ENCODE measurements around the gene FLNB. TPM values are rescaled to one million over a fixed set of nuclear protein-coding genes. Genes with fewer than 3 reads are reported as not detected.

The FLNB gene
- total and polyA plus RNA-seq, 2 of the 13 experiments (the other 11 are each of a cell fraction or from before 2014, with no cell fraction given), result 106 to 130 TPM

DNA sequence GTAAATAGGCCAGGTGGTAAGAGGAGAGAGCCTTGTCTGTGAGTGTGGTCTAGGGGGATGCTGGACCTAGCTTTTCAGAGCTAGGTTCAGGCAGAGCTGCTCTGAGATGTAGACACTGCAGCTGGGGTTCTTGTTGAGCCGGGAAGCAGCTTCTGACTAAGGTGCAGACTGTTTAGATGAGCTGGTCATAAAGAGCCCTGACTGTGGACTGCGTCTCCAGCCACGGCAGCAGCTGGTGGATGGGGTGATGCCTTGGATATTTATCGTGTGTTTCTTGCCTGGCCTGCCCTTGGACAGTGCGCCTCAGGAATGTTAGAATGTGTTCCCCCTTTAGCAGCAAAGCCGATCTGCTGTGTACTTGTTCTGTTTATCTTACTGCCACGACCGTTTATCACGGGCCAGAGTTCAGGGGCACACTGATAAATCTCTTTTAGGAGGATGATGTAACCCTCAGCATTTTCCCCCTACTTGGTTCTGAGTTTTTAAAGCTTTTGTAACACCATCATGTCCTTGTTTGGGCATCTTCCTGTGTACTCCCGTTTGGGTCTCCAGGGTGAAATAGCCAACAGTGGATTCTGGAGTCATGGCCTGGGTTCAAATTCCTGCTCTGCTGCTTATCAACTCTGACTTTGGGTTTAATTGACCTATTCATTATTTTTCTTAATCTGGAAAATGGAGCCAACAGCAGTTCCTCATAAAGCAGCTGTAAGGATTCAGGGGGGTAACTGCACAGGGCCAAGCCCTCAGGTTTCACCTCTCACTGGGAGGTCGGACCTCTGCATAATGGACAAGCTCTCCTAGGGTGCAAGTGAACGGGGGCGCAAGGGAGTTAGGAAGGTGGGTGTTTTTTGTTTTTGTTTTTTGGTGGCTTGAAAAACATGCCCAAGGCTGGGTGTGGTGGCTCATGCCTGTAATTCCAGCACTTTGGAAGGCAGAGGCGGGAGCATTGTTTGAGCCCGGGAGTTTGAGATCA is 51.4 kb downstream of the FLNB start (continued):
- no peak for TF ChIP-seq ZNF619 (CRISPR knock-in tag; IDR thresholded peaks at IDR 0.05)
- peak; percentile 87 for TF ChIP-seq RBM22 (optimal IDR thresholded peaks at IDR 0.05; ENCODE audit: low read length)
- TF ChIP-seq, protein P1, sequence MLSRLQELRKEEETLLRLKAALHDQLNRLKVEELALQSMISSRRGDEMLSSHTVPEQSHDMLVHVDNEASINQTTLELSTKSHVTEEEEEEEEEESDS (CRISPR knock-in tag; IDR thresholded peaks at IDR 0.05; ENCODE audit: borderline replicate concordance), result peak; percentile 3; the same call in 1 of the 2 replicates
- peak; percentile 49 for TF ChIP-seq STAG1 (CRISPR knock-in tag; IDR thresholded peaks at IDR 0.05)
- TF ChIP-seq, protein P2, sequence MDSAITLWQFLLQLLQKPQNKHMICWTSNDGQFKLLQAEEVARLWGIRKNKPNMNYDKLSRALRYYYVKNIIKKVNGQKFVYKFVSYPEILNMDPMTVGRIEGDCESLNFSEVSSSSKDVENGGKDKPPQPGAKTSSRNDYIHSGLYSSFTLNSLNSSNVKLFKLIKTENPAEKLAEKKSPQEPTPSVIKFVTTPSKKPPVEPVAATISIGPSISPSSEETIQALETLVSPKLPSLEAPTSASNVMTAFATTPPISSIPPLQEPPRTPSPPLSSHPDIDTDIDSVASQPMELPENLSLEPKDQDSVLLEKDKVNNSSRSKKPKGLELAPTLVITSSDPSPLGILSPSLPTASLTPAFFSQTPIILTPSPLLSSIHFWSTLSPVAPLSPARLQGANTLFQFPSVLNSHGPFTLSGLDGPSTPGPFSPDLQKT (CRISPR knock-in tag; IDR thresholded peaks at IDR 0.05; ENCODE audit: borderline replicate concordance), result peak; percentile 92; the same call in 1 of the 2 replicates
- TF ChIP-seq, protein P3, sequence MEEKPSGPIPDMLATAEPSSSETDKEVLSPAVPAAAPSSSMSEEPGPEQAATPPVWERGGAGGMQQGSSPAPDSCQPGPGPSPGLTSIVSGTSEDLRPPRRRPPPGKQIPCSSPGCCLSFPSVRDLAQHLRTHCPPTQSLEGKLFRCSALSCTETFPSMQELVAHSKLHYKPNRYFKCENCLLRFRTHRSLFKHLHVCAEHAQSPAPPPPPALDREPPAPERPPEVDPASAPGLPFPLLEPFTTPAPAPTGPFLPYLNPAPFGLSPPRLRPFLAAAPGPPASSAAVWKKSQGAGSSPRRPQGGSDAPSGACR (CRISPR knock-in tag; IDR thresholded peaks at IDR 0.05), result peak; percentile 72; the same call in 1 of the 2 replicates
- no peak for TF ChIP-seq ZNF570 (CRISPR knock-in tag; IDR thresholded peaks at IDR 0.05; ENCODE audit: borderline replicate concordance)
- TF ChIP-seq TFE3 (CRISPR knock-in tag; IDR thresholded peaks at IDR 0.05), result peak; percentile 81
- peak; percentile 96 for TF ChIP-seq HNF4G (IDR thresholded peaks at IDR 0.05; ENCODE audit: borderline replicate concordance, low read depth, low read length)
- TF ChIP-seq HNF4G (CRISPR knock-in tag; IDR thresholded peaks at IDR 0.05; ENCODE audit: borderline replicate concordance, low read depth), result peak; percentile 96
- peak; percentile 97 for TF ChIP-seq ZGPAT (CRISPR knock-in tag; IDR thresholded peaks at IDR 0.05)
- TF ChIP-seq LBX2 (CRISPR knock-in tag; IDR thresholded peaks at IDR 0.05; ENCODE audit: borderline replicate concordance), result no peak
- TF ChIP-seq SSRP1 (CRISPR knock-in tag; IDR thresholded peaks at IDR 0.05), result no peak
- TF ChIP-seq ZNF720 (CRISPR knock-in tag; IDR thresholded peaks at IDR 0.05), result no peak
- TF ChIP-seq ZNF768 (CRISPR knock-in tag; IDR thresholded peaks at IDR 0.05), result no peak
- no peak for TF ChIP-seq NONO (IDR thresholded peaks at IDR 0.05)
- TF ChIP-seq NONO (CRISPR knock-in tag; conservative IDR thresholded peaks at IDR 0.05), result peak; percentile 85
- peak; percentile 73; the same call in 1 of the 2 replicates for TF ChIP-seq DMAP1 (CRISPR knock-in tag; IDR thresholded peaks at IDR 0.05)
- TF ChIP-seq ZBTB21 (CRISPR knock-in tag; IDR thresholded peaks at IDR 0.05), result peak; percentile 71
- TF ChIP-seq CBX1 (IDR thresholded peaks at IDR 0.05; ENCODE audit: low read depth), result peak; percentile 48
- TF ChIP-seq, protein P4, sequence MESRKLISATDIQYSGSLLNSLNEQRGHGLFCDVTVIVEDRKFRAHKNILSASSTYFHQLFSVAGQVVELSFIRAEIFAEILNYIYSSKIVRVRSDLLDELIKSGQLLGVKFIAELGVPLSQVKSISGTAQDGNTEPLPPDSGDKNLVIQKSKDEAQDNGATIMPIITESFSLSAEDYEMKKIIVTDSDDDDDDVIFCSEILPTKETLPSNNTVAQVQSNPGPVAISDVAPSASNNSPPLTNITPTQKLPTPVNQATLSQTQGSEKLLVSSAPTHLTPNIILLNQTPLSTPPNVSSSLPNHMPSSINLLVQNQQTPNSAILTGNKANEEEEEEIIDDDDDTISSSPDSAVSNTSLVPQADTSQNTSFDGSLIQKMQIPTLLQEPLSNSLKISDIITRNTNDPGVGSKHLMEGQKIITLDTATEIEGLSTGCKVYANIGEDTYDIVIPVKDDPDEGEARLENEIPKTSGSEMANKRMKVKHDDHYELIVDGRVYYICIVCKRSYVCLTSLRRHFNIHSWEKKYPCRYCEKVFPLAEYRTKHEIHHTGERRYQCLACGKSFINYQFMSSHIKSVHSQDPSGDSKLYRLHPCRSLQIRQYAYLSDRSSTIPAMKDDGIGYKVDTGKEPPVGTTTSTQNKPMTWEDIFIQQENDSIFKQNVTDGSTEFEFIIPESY (CRISPR knock-in tag; IDR thresholded peaks at IDR 0.05), result peak; percentile 93
- peak; percentile 90; the same call in 1 of the 2 replicates for TF ChIP-seq ARID2 (CRISPR knock-in tag; IDR thresholded peaks at IDR 0.05; ENCODE audit: borderline replicate concordance)
